OCI-LY1 (cell line): Measurements from ENCODE around the gene CPA5.

Source experiments
- H2AFZ ChIP-seq: fragments of 200-600 bp; sonication (generic), shearing (Covaris generic); 2 replicates; pipeline ENCODE4 v1.6.0; 2014; ENCODE audit warnings: antibody characterized with exemption, mild to moderate bottlenecking, low read length
- H3F3A ChIP-seq: fragments of 200-600 bp; sonication (generic), shearing (Covaris generic); 2 replicates; pipeline ENCODE4 v1.6.0; 2014; ENCODE audit warnings: mild to moderate bottlenecking, antibody characterized with exemption, low read length, moderate library complexity; ENCODE audit not compliant: insufficient read depth
- H3K27ac ChIP-seq: fragments of 200-600 bp; sonication (generic); 2 replicates; pipeline ENCODE4 v1.5.1; 2014; ENCODE audit warnings: low read length, mixed run types, mild to moderate bottlenecking, low read depth; ENCODE audit not compliant: poor library complexity, severe bottlenecking
- H3K27me3 ChIP-seq: fragments of 200-600 bp; sonication (generic); 2 replicates; pipeline ENCODE4 v1.6.0; 2014; ENCODE audit warnings: antibody characterized with exemption, mild to moderate bottlenecking, low read length, moderate library complexity; ENCODE audit not compliant: insufficient read depth
- H3K36me3 ChIP-seq: fragments of 200-600 bp; sonication (generic); 2 replicates; pipeline ENCODE4 v1.6.1; 2014; ENCODE audit warnings: mild to moderate bottlenecking, antibody characterized with exemption, low read length, moderate library complexity, mixed read lengths; ENCODE audit not compliant: insufficient read depth
- H3K4me1 ChIP-seq: fragments of 200-600 bp; sonication (generic); 2 replicates; pipeline ENCODE4 v1.5.1; 2014; ENCODE audit warnings: mild to moderate bottlenecking, low read length, moderate library complexity; ENCODE audit not compliant: insufficient read depth, severe bottlenecking
- H3K4me2 ChIP-seq: fragments of 200-600 bp; sonication (generic), shearing (Covaris generic); 2 replicates; pipeline ENCODE4 v1.6.1; 2014; ENCODE audit warnings: low read length
- H3K4me3 ChIP-seq: fragments of 200-600 bp; sonication (generic); 2 replicates; pipeline ENCODE4 v1.5.1; 2014; ENCODE audit warnings: low read length, low read depth, mild to moderate bottlenecking, mixed read lengths; ENCODE audit not compliant: poor library complexity, severe bottlenecking
- H3K79me2 ChIP-seq: fragments of 200-600 bp; shearing (Covaris generic); 2 replicates; pipeline ENCODE4 v1.6.1; 2016; ENCODE audit warnings: mixed run types, low read length, mixed read lengths; ENCODE audit not compliant: insufficient read depth
- H3K9ac ChIP-seq: fragments of 200-600 bp; sonication (generic), shearing (Covaris generic); 2 replicates; pipeline ENCODE4 v1.6.1; 2014; ENCODE audit warnings: mild to moderate bottlenecking, low read length, mixed read lengths
- H3K9me2 ChIP-seq: fragments of 200-600 bp; sonication (generic), shearing (Covaris generic); 2 replicates; pipeline ENCODE4 v1.6.1; 2014; ENCODE audit warnings: low read depth, mild to moderate bottlenecking, low read length, mixed read lengths
- H3K9me3 ChIP-seq: fragments of 200-600 bp; shearing (Covaris generic); 2 replicates; pipeline ENCODE4 v1.6.1; 2014; ENCODE audit warnings: low read length, mixed read lengths
- H4K20me1 ChIP-seq: fragments of 200-600 bp; sonication (generic), shearing (Covaris generic); 2 replicates; pipeline ENCODE4 v1.6.0; 2016; ENCODE audit warnings: mild to moderate bottlenecking, low read length; ENCODE audit not compliant: insufficient read depth
- CTCF ChIP-seq: fragments of 200-600 bp; sonication (generic), shearing (Covaris generic); IDR thresholded peaks from 2 replicates; pipeline ENCODE4 v1.5.1; 2017; ENCODE audit warnings: mild to moderate bottlenecking, antibody characterized with exemption, low read length, moderate library complexity, mixed read lengths
- EZH2 ChIP-seq: fragments of 200-600 bp; sonication (generic), shearing (Covaris generic); IDR thresholded peaks from 2 replicates; pipeline ENCODE4 v1.8.0; 2017; ENCODE audit warnings: borderline replicate concordance, mixed run types, mild to moderate bottlenecking, antibody characterized with exemption, low read length, moderate library complexity, mixed read lengths

Gene CPA5

GRCh38 chr7:130417213-130417612 is 72.6 kb downstream of the CPA5 start:
- no peaks in the 10 kb centered on the region for H3K9me2 ChIP-seq
- no peak for TF ChIP-seq CTCF
- no peak for TF ChIP-seq EZH2
- no peak overlapping the region for H3K4me2 ChIP-seq
- H2AFZ ChIP-seq = no peak overlapping the region
- H3K4me3 ChIP-seq = no peak overlapping the region
- no peaks in the 10 kb centered on the region for H3K9me3 ChIP-seq
- H3K9ac ChIP-seq = no peak overlapping the region
- no peaks in the 10 kb centered on the region for H3F3A ChIP-seq
- no peaks in the 10 kb centered on the region for H4K20me1 ChIP-seq
- H3K27ac ChIP-seq = no peak overlapping the region
- H3K79me2 ChIP-seq = no peaks in the 10 kb centered on the region
- no peaks in the 10 kb centered on the region for H3K4me1 ChIP-seq
- H3K36me3 ChIP-seq = peaks cover 9% of the 10 kb centered on the region; the same call in 1 of the 2 replicates
- H3K27me3 ChIP-seq = no peaks in the 10 kb centered on the region

- Histone ChIP-seq H3K9me3 (no peaks in the 10 kb centered on the region), H3K4me3 (no peak overlapping the region), H3K9me2 (no peaks in the 10 kb centered on the region), H3K4me2 (no peak overlapping the region), H2AFZ (no peak overlapping the region), H3K4me1 (no peaks in the 10 kb centered on the region), H3K79me2 (no peaks in the 10 kb centered on the region), H3K36me3 (peaks cover 11% of the 10 kb centered on the region; the same call in 1 of the 2 replicates), H3K27ac (no peak overlapping the region), H4K20me1 (no peaks in the 10 kb centered on the region), H3F3A (no peaks in the 10 kb centered on the region), H3K9ac (no peak overlapping the region), H3K27me3 (no peaks in the 10 kb centered on the region)
- no peak for TF ChIP-seq EZH2
- TF ChIP-seq CTCF = no peak
Measured at GRCh38 chr7:130418306-130418705, 73.7 kb downstream of the CPA5 start.
